NB4 (cell line): ENCODE data around the gene IGSF6.
"Not testable (repeated sequence)": the region's sequence is repeated elsewhere in the genome, so short reads cannot be mapped to it uniquely, and the experiment has no call there.

Source experiments
- DNase-seq: peaks from one replicate; pipeline ENCODE4 v3.0.0; 2010; ENCODE audit warnings: low read depth
- H3K4me3 ChIP-seq: one replicate; pipeline ENCODE4 v1.5.1; 2011; ENCODE audit warnings: mild to moderate bottlenecking, low read depth, low read length, moderate library complexity
- CTCF ChIP-seq: IDR thresholded peaks from one replicate; pipeline ENCODE4 v1.5.1; 2012; ENCODE audit warnings: low read depth, low read length
- MAX ChIP-seq: IDR thresholded peaks from 2 replicates; pipeline ENCODE4 v1.6.1; 2011; ENCODE audit warnings: low read depth, low read length
- MYC ChIP-seq: IDR thresholded peaks from 2 replicates; pipeline ENCODE4 v1.6.1; 2011; ENCODE audit warnings: low read depth, low read length
- POLR2A ChIP-seq: IDR thresholded peaks from 2 replicates; pipeline ENCODE4 v1.6.1; 2011; ENCODE audit warnings: mild to moderate bottlenecking; ENCODE audit not compliant: insufficient read length; ENCODE audit errors: extremely low read depth

Gene IGSF6

GRCh38 chr16:21654881-21655280 lies 2.5 kb upstream of the IGSF6 start:
- no peak overlapping the region for H3K4me3 ChIP-seq
- DNase-seq = no peak
- TF ChIP-seq MAX = no peak
- no peak for TF ChIP-seq POLR2A
- no peak for TF ChIP-seq MYC
- TF ChIP-seq CTCF = no peak

- TF ChIP-seq MYC (no peak), POLR2A (no peak), MAX (no peak), CTCF (no peak)
- DNase-seq = no peak
- no peak overlapping the region for H3K4me3 ChIP-seq
These were observed 2.1 kb upstream of the IGSF6 start for GRCh38 chr16:21654466-21654865.

- no peak for TF ChIP-seq POLR2A
- no peak for TF ChIP-seq CTCF
- TF ChIP-seq MAX = no peak
- TF ChIP-seq MYC = no peak
- DNase-seq = no peak
These were observed 1.2 kb upstream of the IGSF6 start for GRCh38 chr16:21653571-21653970.

GRCh38 chr16:21651515-21651914 lies 893 bp downstream of the IGSF6 start:
- no peak for DNase-seq
- no peak for TF ChIP-seq MAX
- TF ChIP-seq MYC = no peak
- no peak for TF ChIP-seq POLR2A
- TF ChIP-seq CTCF = no peak
- no peak overlapping the region for H3K4me3 ChIP-seq

More at GRCh38 chr16:21653571-21653970, 1.2 kb upstream of the IGSF6 start:
- H3K4me3 ChIP-seq = no peak overlapping the region

- DNase-seq = peak; percentile 89
- TF ChIP-seq CTCF (no peak), MYC (no peak), MAX (no peak), POLR2A (no peak)
- no peak overlapping the region for H3K4me3 ChIP-seq
These were observed 1.9 kb downstream of the IGSF6 start for GRCh38 chr16:21650521-21650920.

GRCh38 chr16:21649826-21650406 lies 2.5 kb downstream of the IGSF6 start:
- DNase-seq = not testable (repeated sequence)

More at GRCh38 chr16:21649826-21650406, 2.5 kb downstream of the IGSF6 start:
- H3K4me3 ChIP-seq = not testable (repeated sequence)
